ENCODE data around the gene NLE1.

- TF ChIP-seq CTCF (optimal IDR thresholded peaks at IDR 0.05 in 1 of 3, IDR thresholded peaks at IDR 0.05 in 1 of 3, conservative IDR thresholded peaks at IDR 0.05 in 1 of 3; ENCODE audit: extremely low read depth in 1 of 3, insufficient read depth in 2 of 3, low read length in 3 of 3) (no peak), EZH2 (IDR thresholded peaks at IDR 0.05; ENCODE audit: low read length) (no peak)
Observed at GRCh38 chr17:35082073-35082657, 59.9 kb downstream of the NLE1 start.
